HFFc6 (cell line): Measurements from ENCODE around the gene PLCB2. TPM values are rescaled to one million over a fixed set of nuclear protein-coding genes. Genes with fewer than 3 reads are reported as not detected.

ENCODE experiments used
- DNase-seq: peaks from one replicate; pipeline ENCODE4 v3.0.0-alpha.2; 2018
- H3K27ac Mint-ChIP-seq: 2 replicates; pipeline ENCODE4 v1.8.0; 2020; ENCODE audit warnings: mild to moderate bottlenecking, mixed read lengths
- H3K27me3 Mint-ChIP-seq: 2 replicates; pipeline ENCODE4 v1.8.0; 2021; ENCODE audit warnings: mild to moderate bottlenecking, moderate library complexity, mixed read lengths; ENCODE audit not compliant: insufficient read depth
- H3K36me3 Mint-ChIP-seq: 2 replicates; pipeline ENCODE4 v1.8.0; 2021; ENCODE audit warnings: low read depth, mixed read lengths
- H3K4me1 Mint-ChIP-seq: 2 replicates; pipeline ENCODE4 v1.8.0; 2020; ENCODE audit warnings: low read depth, mixed read lengths
- H3K4me3 Mint-ChIP-seq: 2 replicates; pipeline ENCODE4 v1.8.0; 2020; ENCODE audit warnings: mild to moderate bottlenecking, moderate library complexity, mixed read lengths
- H3K9me3 Mint-ChIP-seq: 2 replicates; pipeline ENCODE4 v1.8.0; 2020; ENCODE audit warnings: mild to moderate bottlenecking, mixed read lengths
- total RNA-seq, 6 experiments: library from RNA; stranded (reverse); fragmentation: NEBNext Ultra II Directional; extraction: Animal tissue kit (Norgen Biotek cat#: 25700); gene quantifications; 2 replicates in 1 of 6; 3 replicates in 5 of 6; pipeline ENCODE4 v1.2.3, GENCODE V29; 2021
- TF ChIP-seq, protein P1 (sequence below): fragments of 200-600 bp; sonication (generic); IDR thresholded peaks from 2 replicates; pipeline ENCODE4 v1.5.0; 2021; ENCODE audit warnings: antibody characterized with exemption, mild to moderate bottlenecking

Gene PLCB2
- total RNA-seq, 6 experiments from 2014 or later: 0.12 to 1.0 (median 0.48) TPM

- DNase-seq: no peak
- Mint-ChIP-seq H3K27ac (no peak overlapping the region), H3K9me3 (no peaks in the 10 kb centered on the region), H3K27me3 (peaks cover 44% of the 10 kb centered on the region), H3K4me1 (no peaks in the 10 kb centered on the region), H3K4me3 (no peak overlapping the region), H3K36me3 (no peaks in the 10 kb centered on the region)
- TF ChIP-seq, protein P1, sequence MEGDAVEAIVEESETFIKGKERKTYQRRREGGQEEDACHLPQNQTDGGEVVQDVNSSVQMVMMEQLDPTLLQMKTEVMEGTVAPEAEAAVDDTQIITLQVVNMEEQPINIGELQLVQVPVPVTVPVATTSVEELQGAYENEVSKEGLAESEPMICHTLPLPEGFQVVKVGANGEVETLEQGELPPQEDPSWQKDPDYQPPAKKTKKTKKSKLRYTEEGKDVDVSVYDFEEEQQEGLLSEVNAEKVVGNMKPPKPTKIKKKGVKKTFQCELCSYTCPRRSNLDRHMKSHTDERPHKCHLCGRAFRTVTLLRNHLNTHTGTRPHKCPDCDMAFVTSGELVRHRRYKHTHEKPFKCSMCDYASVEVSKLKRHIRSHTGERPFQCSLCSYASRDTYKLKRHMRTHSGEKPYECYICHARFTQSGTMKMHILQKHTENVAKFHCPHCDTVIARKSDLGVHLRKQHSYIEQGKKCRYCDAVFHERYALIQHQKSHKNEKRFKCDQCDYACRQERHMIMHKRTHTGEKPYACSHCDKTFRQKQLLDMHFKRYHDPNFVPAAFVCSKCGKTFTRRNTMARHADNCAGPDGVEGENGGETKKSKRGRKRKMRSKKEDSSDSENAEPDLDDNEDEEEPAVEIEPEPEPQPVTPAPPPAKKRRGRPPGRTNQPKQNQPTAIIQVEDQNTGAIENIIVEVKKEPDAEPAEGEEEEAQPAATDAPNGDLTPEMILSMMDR: no peak
Observed at GRCh38 chr15:40292246-40292645, 15.5 kb downstream of the PLCB2 start.

- H3K27ac Mint-ChIP-seq: no peak overlapping the region
- H3K27me3 Mint-ChIP-seq: peaks cover 33% of the 10 kb centered on the region
- H3K36me3 Mint-ChIP-seq: no peaks in the 10 kb centered on the region
- H3K4me3 Mint-ChIP-seq: no peak overlapping the region
- DNase-seq: peak; percentile 19
- no peaks in the 10 kb centered on the region for H3K9me3 Mint-ChIP-seq
- TF ChIP-seq, protein P1: no peak
- H3K4me1 Mint-ChIP-seq: peaks cover under 1% of the 10 kb centered on the region; the same call in 1 of the 2 replicates
Observed at GRCh38 chr15:40290918-40291574, 16.7 kb downstream of the PLCB2 start.

DNA sequence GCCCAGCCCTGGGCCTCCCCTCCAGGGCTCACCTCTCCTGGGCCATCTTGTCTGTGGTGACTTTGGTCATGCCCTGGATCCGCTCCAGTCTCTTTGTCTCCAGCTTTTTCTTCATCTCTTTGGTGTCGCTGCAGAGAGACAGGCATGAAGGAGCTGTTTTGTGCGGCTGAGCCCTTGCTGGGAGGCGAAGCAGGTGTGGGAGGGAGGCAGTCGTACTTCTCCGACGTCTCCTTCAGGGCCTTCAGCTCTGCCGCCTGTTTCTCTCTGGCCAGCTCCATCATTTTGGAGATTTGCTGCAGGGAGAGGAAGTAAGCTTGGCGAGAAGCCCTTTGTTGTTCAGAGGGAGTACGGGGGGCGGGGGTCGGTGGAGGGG, 17.2 kb downstream of the PLCB2 start:
- H3K9me3 Mint-ChIP-seq: no peaks in the 10 kb centered on the region
- no peaks in the 10 kb centered on the region for H3K36me3 Mint-ChIP-seq
- no peak for DNase-seq
- no peak overlapping the region for H3K27ac Mint-ChIP-seq
- H3K27me3 Mint-ChIP-seq: peaks cover 32% of the 10 kb centered on the region
- TF ChIP-seq, protein P1: no peak
- H3K4me1 Mint-ChIP-seq: peaks cover 5% of the 10 kb centered on the region
- no peak overlapping the region for H3K4me3 Mint-ChIP-seq

GRCh38 chr15:40289140-40289775, 18.5 kb downstream of the PLCB2 start:
- Mint-ChIP-seq H3K36me3 (no peaks in the 10 kb centered on the region), H3K27ac (no peak overlapping the region), H3K27me3 (peaks cover 29% of the 10 kb centered on the region), H3K4me1 (peaks cover 13% of the 10 kb centered on the region), H3K9me3 (no peaks in the 10 kb centered on the region), H3K4me3 (no peak overlapping the region)
- no peak for DNase-seq
- TF ChIP-seq, protein P1: no peak

DNA sequence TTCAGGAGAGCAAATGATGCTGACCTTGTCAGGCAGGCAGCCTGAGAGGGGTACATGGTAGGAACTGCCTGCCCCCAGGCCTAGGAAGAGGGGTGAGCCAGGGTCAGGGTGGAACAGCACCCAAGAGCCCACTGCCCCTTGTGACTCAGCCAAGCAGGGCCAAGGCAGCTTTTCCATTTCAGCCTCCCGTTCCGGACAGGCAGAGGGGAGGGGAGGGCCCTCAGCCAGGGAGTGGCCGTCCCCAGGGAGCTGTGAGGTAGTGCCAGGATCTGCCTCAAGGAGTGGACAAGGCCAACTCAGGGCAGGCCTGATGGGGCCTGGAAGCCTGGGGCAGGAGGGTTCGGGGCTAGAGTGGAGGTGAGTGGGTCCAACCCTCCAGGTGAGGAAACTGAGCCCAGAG, 19.8 kb downstream of the PLCB2 start:
- Mint-ChIP-seq H3K4me1 (peaks cover 13% of the 10 kb centered on the region), H3K27me3 (peaks cover 37% of the 10 kb centered on the region), H3K9me3 (no peaks in the 10 kb centered on the region), H3K36me3 (no peaks in the 10 kb centered on the region), H3K27ac (no peak overlapping the region), H3K4me3 (no peak overlapping the region)
- no peak for DNase-seq
- TF ChIP-seq, protein P1: no peak
